ENCODE results near the gene CCDC18. TPM values are rescaled to one million over a fixed set of nuclear protein-coding genes. Genes with fewer than 3 reads are reported as not detected.

The CCDC18 gene
- total and polyA plus RNA-seq, 4 donors: 2.7 to 8.5 (median 7.2) TPM

DNA sequence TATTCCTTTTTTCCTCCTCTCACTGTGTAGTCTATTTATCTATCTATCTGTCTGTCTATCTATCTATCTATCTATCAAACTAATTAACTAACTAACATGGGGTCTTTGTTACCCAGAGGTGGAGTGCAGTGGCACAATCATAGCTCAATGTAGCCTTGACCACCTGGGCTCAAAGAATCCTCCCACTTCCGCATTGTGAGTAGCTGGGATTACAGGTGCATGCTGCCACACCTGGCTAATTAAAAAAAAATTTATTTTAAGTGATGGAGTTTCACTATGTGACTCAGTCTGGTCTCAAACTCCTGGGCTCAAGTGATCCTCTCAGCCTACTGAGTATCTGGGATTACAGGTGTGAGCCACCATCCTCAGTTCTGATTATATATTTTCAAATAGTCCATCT lies 71.4 kb downstream of the CCDC18 start:
- H3K9ac ChIP-seq (ENCODE audit: low read depth in 1 of 2, low read length in 2 of 2): no peak overlapping the region
- DNase-seq (ENCODE audit: low spot score): no peak
- no peaks in the 10 kb centered on the region for H3K27me3 ChIP-seq (ENCODE audit: control insufficient read depth in 4 of 4, insufficient read depth in 4 of 4, low read length in 3 of 4)
- no peak overlapping the region for H3K27ac ChIP-seq (ENCODE audit: low read depth in 1 of 2, low read length in 2 of 2)
- WGBS: 96% methylated on average over 1 of the region's 1 CpG
- no peaks in the 10 kb centered on the region for H3K4me1 ChIP-seq (ENCODE audit: control insufficient read depth in 4 of 4, insufficient read depth in 4 of 4, low read length in 3 of 4)
- H3K36me3 ChIP-seq (ENCODE audit: control insufficient read depth in 4 of 4, insufficient read depth in 3 of 4, low read depth in 1 of 4, low read length in 3 of 4): peaks cover 0 to 1% (median 0%) of the 10 kb centered on the region in 4 donors
- TF ChIP-seq RAD21 (IDR thresholded peaks at IDR 0.05) (no peak), YY1 (IDR thresholded peaks at IDR 0.05) (no peak), JUND (IDR thresholded peaks at IDR 0.05) (no peak), EGR1 (IDR thresholded peaks at IDR 0.05; ENCODE audit: low read depth in 2 of 2) (no peak)
- TF ChIP-seq, protein P1, sequence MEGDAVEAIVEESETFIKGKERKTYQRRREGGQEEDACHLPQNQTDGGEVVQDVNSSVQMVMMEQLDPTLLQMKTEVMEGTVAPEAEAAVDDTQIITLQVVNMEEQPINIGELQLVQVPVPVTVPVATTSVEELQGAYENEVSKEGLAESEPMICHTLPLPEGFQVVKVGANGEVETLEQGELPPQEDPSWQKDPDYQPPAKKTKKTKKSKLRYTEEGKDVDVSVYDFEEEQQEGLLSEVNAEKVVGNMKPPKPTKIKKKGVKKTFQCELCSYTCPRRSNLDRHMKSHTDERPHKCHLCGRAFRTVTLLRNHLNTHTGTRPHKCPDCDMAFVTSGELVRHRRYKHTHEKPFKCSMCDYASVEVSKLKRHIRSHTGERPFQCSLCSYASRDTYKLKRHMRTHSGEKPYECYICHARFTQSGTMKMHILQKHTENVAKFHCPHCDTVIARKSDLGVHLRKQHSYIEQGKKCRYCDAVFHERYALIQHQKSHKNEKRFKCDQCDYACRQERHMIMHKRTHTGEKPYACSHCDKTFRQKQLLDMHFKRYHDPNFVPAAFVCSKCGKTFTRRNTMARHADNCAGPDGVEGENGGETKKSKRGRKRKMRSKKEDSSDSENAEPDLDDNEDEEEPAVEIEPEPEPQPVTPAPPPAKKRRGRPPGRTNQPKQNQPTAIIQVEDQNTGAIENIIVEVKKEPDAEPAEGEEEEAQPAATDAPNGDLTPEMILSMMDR (IDR thresholded peaks at IDR 0.05; ENCODE audit: low read depth, low read length, missing input control): no peak
- no peak overlapping the region for H3K4me3 ChIP-seq (ENCODE audit: low read depth in 1 of 3, low read length in 3 of 3)
- H3K9me3 ChIP-seq (ENCODE audit: control insufficient read depth in 4 of 4, low read length in 3 of 4): no peaks in the 10 kb centered on the region

DNA sequence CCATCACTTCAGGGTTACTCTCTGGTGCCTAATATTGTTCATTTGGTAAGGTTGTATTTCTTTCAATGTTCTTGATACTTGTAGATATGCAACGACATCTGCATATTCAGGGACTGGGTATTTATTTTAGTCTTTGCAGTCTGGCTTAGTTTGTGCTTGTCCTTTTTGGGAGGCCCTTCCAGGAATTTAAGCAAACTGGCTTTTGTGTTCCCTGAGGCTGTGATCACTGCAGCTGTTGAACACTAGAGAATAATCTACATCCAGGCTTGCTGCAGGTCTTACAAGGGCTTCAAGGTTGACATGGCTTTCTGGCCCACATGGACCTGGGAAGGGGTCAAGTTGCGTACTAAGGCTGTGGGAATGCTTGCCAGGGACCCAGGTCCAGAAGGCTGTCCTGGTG lies 72.1 kb downstream of the CCDC18 start:
- peaks cover 0 to 1% (median 0%) of the 10 kb centered on the region in 4 donors for H3K36me3 ChIP-seq (ENCODE audit: control insufficient read depth in 4 of 4, insufficient read depth in 3 of 4, low read depth in 1 of 4, low read length in 3 of 4)
- H3K4me1 ChIP-seq (ENCODE audit: control insufficient read depth in 4 of 4, insufficient read depth in 4 of 4, low read length in 3 of 4): no peaks in the 10 kb centered on the region
- TF ChIP-seq, protein P2, sequence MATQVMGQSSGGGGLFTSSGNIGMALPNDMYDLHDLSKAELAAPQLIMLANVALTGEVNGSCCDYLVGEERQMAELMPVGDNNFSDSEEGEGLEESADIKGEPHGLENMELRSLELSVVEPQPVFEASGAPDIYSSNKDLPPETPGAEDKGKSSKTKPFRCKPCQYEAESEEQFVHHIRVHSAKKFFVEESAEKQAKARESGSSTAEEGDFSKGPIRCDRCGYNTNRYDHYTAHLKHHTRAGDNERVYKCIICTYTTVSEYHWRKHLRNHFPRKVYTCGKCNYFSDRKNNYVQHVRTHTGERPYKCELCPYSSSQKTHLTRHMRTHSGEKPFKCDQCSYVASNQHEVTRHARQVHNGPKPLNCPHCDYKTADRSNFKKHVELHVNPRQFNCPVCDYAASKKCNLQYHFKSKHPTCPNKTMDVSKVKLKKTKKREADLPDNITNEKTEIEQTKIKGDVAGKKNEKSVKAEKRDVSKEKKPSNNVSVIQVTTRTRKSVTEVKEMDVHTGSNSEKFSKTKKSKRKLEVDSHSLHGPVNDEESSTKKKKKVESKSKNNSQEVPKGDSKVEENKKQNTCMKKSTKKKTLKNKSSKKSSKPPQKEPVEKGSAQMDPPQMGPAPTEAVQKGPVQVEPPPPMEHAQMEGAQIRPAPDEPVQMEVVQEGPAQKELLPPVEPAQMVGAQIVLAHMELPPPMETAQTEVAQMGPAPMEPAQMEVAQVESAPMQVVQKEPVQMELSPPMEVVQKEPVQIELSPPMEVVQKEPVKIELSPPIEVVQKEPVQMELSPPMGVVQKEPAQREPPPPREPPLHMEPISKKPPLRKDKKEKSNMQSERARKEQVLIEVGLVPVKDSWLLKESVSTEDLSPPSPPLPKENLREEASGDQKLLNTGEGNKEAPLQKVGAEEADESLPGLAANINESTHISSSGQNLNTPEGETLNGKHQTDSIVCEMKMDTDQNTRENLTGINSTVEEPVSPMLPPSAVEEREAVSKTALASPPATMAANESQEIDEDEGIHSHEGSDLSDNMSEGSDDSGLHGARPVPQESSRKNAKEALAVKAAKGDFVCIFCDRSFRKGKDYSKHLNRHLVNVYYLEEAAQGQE (IDR thresholded peaks at IDR 0.05): no peak
- TF ChIP-seq NR2F2 (IDR thresholded peaks at IDR 0.05) (no peak), JUND (IDR thresholded peaks at IDR 0.05) (no peak), EGR1 (IDR thresholded peaks at IDR 0.05; ENCODE audit: low read depth in 2 of 2) (no peak), FOXA1 (IDR thresholded peaks at IDR 0.05) (no peak), RXRA (IDR thresholded peaks at IDR 0.05) (no peak), YY1 (IDR thresholded peaks at IDR 0.05) (no peak), FOXA2 (IDR thresholded peaks at IDR 0.05) (no peak), GABPA (IDR thresholded peaks at IDR 0.05 in 1 of 2, conservative IDR thresholded peaks at IDR 0.05 in 1 of 2) (no peak), SP1 (IDR thresholded peaks at IDR 0.05) (no peak), TAF1 (conservative IDR thresholded peaks at IDR 0.05) (no peak)
- TF ChIP-seq, protein P3, sequence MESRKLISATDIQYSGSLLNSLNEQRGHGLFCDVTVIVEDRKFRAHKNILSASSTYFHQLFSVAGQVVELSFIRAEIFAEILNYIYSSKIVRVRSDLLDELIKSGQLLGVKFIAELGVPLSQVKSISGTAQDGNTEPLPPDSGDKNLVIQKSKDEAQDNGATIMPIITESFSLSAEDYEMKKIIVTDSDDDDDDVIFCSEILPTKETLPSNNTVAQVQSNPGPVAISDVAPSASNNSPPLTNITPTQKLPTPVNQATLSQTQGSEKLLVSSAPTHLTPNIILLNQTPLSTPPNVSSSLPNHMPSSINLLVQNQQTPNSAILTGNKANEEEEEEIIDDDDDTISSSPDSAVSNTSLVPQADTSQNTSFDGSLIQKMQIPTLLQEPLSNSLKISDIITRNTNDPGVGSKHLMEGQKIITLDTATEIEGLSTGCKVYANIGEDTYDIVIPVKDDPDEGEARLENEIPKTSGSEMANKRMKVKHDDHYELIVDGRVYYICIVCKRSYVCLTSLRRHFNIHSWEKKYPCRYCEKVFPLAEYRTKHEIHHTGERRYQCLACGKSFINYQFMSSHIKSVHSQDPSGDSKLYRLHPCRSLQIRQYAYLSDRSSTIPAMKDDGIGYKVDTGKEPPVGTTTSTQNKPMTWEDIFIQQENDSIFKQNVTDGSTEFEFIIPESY (IDR thresholded peaks at IDR 0.05): no peak
- TF ChIP-seq, protein P4, sequence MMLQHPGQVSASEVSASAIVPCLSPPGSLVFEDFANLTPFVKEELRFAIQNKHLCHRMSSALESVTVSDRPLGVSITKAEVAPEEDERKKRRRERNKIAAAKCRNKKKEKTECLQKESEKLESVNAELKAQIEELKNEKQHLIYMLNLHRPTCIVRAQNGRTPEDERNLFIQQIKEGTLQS (IDR thresholded peaks at IDR 0.05): no peak
- TF ChIP-seq, protein P5, sequence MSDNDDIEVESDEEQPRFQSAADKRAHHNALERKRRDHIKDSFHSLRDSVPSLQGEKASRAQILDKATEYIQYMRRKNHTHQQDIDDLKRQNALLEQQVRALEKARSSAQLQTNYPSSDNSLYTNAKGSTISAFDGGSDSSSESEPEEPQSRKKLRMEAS (IDR thresholded peaks at IDR 0.05): no peak
- H3K27ac ChIP-seq (ENCODE audit: low read depth in 1 of 2, low read length in 2 of 2): no peak overlapping the region
- H3K9ac ChIP-seq (ENCODE audit: low read depth in 1 of 2, low read length in 2 of 2): no peak overlapping the region
- 96% methylated on average over 2 of the region's 2 CpGs for WGBS
- H3K9me3 ChIP-seq (ENCODE audit: control insufficient read depth in 4 of 4, low read length in 3 of 4): no peaks in the 10 kb centered on the region
- no peak for DNase-seq (ENCODE audit: low spot score)
- no peaks in the 10 kb centered on the region for H3K27me3 ChIP-seq (ENCODE audit: control insufficient read depth in 4 of 4, insufficient read depth in 4 of 4, low read length in 3 of 4)
- H3K4me3 ChIP-seq (ENCODE audit: low read depth in 1 of 3, low read length in 3 of 3): no peak overlapping the region
